Thoracic aorta (tissue), 2 donors: ENCODE data around the gene GPC6. TPM values are rescaled to one million over a fixed set of nuclear protein-coding genes. Genes with fewer than 3 reads are reported as not detected.

Experiments
- ATAC-seq: fragments of 150-250 bp; one replicate; pipeline ENCODE4 v1.8.0; 2017; ENCODE audit warnings: low read depth; ENCODE audit not compliant: insufficient number of reproducible peaks, low FRiP score
- DNase-seq: peaks from one replicate; pipeline ENCODE4 v3.0.0-alpha.2; 2020; ENCODE audit warnings: low spot score
- H3K27ac ChIP-seq, 2 donors: fragments of 200-600 bp; sonication (generic); 1 replicate in 1 of 2; 2 replicates in 1 of 2; pipeline ENCODE4 v1.5.1; 2016; ENCODE audit warnings: mild to moderate bottlenecking in 2 of 2, moderate library complexity in 2 of 2
- H3K27me3 ChIP-seq: fragments of 200-600 bp; sonication (generic); replicated peaks from 2 replicates; pipeline ENCODE4 v1.6.0; 2016; ENCODE audit warnings: mild to moderate bottlenecking; ENCODE audit not compliant: insufficient read depth
- H3K36me3 ChIP-seq: fragments of 200-600 bp; sonication (generic); one replicate; pipeline ENCODE4 v1.5.1; 2016
- H3K4me1 ChIP-seq, 2 donors: fragments of 200-600 bp; sonication (generic); 1 replicate in 1 of 2; 2 replicates in 1 of 2; pipeline versions ENCODE4 v1.5.1 to v1.6.0; 2016; ENCODE audit warnings: low read depth in 2 of 2, mild to moderate bottlenecking in 1 of 2; ENCODE audit not compliant: control insufficient read depth in 1 of 2
- H3K4me3 ChIP-seq: fragments of 200-600 bp; sonication (generic); 2 replicates; pipeline ENCODE4 v1.5.1; 2016; ENCODE audit warnings: mild to moderate bottlenecking
- H3K9me3 ChIP-seq: fragments of 200-600 bp; sonication (generic); 2 replicates; pipeline ENCODE4 v1.5.1; 2016
- CTCF ChIP-seq: fragments of 200-600 bp; sonication (generic); IDR thresholded peaks from one replicate; pipeline ENCODE4 v1.5.1; 2019; ENCODE audit warnings: antibody characterized with exemption
- total RNA-seq, 2 donors: library from RNA; depleted of rRNA; stranded (reverse); fragments of >200 nt; gene quantifications; one replicate each; pipeline versions ENCODE4 v1.1.0 to v1.2.3, GENCODE V29; 2016

The GPC6 gene
- total RNA-seq, 2 donors from 2014 or later, result 34.9 to 56.4 TPM

GRCh38 chr13:93967286-93967685 lies 740.7 kb downstream of the GPC6 start:
- ATAC-seq (no peak), DNase-seq (no peak)
- no peaks in the 10 kb centered on the region for H3K9me3 ChIP-seq
- H3K36me3 ChIP-seq, result no peaks in the 10 kb centered on the region
- no peak for TF ChIP-seq CTCF
- no peaks in the 10 kb centered on the region for H3K4me1 ChIP-seq
- H3K27me3 ChIP-seq, result no peaks in the 10 kb centered on the region
- H3K27ac ChIP-seq, result no peak overlapping the region
- no peak overlapping the region for H3K4me3 ChIP-seq

GRCh38 chr13:93975242-93975641 lies 748.6 kb downstream of the GPC6 start:
- H3K9me3 ChIP-seq, result no peaks in the 10 kb centered on the region
- H3K4me3 ChIP-seq, result no peak overlapping the region
- no peak for DNase-seq
- no peak overlapping the region for H3K27ac ChIP-seq
- no peaks in the 10 kb centered on the region for H3K4me1 ChIP-seq
- ATAC-seq, result no peak
- H3K27me3 ChIP-seq, result no peaks in the 10 kb centered on the region
- H3K36me3 ChIP-seq, result no peaks in the 10 kb centered on the region
- no peak for TF ChIP-seq CTCF

GRCh38 chr13:93976528-93976927 lies 749.9 kb downstream of the GPC6 start:
- no peak for ATAC-seq
- no peaks in the 10 kb centered on the region for H3K36me3 ChIP-seq

GRCh38 chr13:93977986-93978385 lies 751.4 kb downstream of the GPC6 start:
- no peaks in the 10 kb centered on the region for H3K4me1 ChIP-seq
- ATAC-seq, result no peak
- H3K4me3 ChIP-seq, result no peak overlapping the region
- H3K27me3 ChIP-seq, result no peaks in the 10 kb centered on the region
- no peak for DNase-seq
- H3K36me3 ChIP-seq, result no peaks in the 10 kb centered on the region
- no peaks in the 10 kb centered on the region for H3K9me3 ChIP-seq
- no peak for TF ChIP-seq CTCF
- H3K27ac ChIP-seq, result no peak overlapping the region

More at GRCh38 chr13:93976528-93976927, 749.9 kb downstream of the GPC6 start:
- Histone ChIP-seq H3K4me3 (no peak overlapping the region), H3K27ac (no peak overlapping the region), H3K27me3 (no peaks in the 10 kb centered on the region), H3K4me1 (no peaks in the 10 kb centered on the region), H3K9me3 (no peaks in the 10 kb centered on the region)
- TF ChIP-seq CTCF, result no peak
- DNase-seq, result no peak

- no peaks in the 10 kb centered on the region for H3K27me3 ChIP-seq
- DNase-seq, result no peak
- no peak overlapping the region for H3K4me3 ChIP-seq
- H3K36me3 ChIP-seq, result no peaks in the 10 kb centered on the region
- ATAC-seq, result no peak
- no peak for TF ChIP-seq CTCF
- no peak overlapping the region for H3K27ac ChIP-seq
- H3K9me3 ChIP-seq, result no peaks in the 10 kb centered on the region
- H3K4me1 ChIP-seq, result no peaks in the 10 kb centered on the region
Measured at GRCh38 chr13:93981426-93981977, 754.9 kb downstream of the GPC6 start.
